ENCODE measurements around the gene C9orf85.

GRCh38 chr9:71915495-71915894, 4.1 kb downstream of the C9orf85 start:
- TF ChIP-seq, protein P1, sequence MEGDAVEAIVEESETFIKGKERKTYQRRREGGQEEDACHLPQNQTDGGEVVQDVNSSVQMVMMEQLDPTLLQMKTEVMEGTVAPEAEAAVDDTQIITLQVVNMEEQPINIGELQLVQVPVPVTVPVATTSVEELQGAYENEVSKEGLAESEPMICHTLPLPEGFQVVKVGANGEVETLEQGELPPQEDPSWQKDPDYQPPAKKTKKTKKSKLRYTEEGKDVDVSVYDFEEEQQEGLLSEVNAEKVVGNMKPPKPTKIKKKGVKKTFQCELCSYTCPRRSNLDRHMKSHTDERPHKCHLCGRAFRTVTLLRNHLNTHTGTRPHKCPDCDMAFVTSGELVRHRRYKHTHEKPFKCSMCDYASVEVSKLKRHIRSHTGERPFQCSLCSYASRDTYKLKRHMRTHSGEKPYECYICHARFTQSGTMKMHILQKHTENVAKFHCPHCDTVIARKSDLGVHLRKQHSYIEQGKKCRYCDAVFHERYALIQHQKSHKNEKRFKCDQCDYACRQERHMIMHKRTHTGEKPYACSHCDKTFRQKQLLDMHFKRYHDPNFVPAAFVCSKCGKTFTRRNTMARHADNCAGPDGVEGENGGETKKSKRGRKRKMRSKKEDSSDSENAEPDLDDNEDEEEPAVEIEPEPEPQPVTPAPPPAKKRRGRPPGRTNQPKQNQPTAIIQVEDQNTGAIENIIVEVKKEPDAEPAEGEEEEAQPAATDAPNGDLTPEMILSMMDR (IDR thresholded peaks at IDR 0.05; ENCODE audit: insufficient read depth, low read length, poor library complexity, severe bottlenecking): no peak
- TF ChIP-seq EZH2phosphoT487 (conservative IDR thresholded peaks at IDR 0.05; ENCODE audit: low read length): no peak
